Measurements from ENCODE around the gene TAP2.

- TF ChIP-seq CTCF (IDR thresholded peaks at IDR 0.05) (no peak), POLR2A (IDR thresholded peaks at IDR 0.05) (no peak), EP300 (IDR thresholded peaks at IDR 0.05; ENCODE audit: low read depth) (no peak), POLR2AphosphoS5 (IDR thresholded peaks at IDR 0.05) (no peak)
These were observed 23.4 kb downstream of the TAP2 start for GRCh38 chr6:32815115-32815514.
